Activated naive CD4-positive, alpha-beta T cell treated with anti-CD3 and anti-CD28 coated beads, Interleukin-2, amount 10 ng/mL, durations not matched to agents 7 days and 5 days (primary cell): ENCODE measurements around the gene DBH.

Source experiments
- CTCF ChIA-PET: fragments of 350-600 bp; sonication (Branson Sonifier 250); formaldehyde crosslinking; loops from one replicate; lab custom pipeline; 2021; ENCODE audit warnings: antibody characterized with exemption; lab: Charles Lee
- DNase-seq: peaks from one replicate; pipeline ENCODE4 v3.0.0-alpha.2; 2020
- H3K27ac Mint-ChIP-seq: one replicate; pipeline ENCODE4 v1.8.0; 2021; ENCODE audit warnings: mild to moderate bottlenecking, moderate library complexity, mixed read lengths
- H3K27me3 Mint-ChIP-seq: one replicate; pipeline ENCODE4 v1.8.0; 2021; ENCODE audit warnings: mild to moderate bottlenecking, mixed read lengths
- H3K36me3 Mint-ChIP-seq: one replicate; pipeline ENCODE4 v1.8.0; 2021; ENCODE audit warnings: mixed read lengths
- H3K4me1 Mint-ChIP-seq: one replicate; pipeline ENCODE4 v1.8.0; 2021; ENCODE audit warnings: mixed read lengths
- H3K4me3 Mint-ChIP-seq: one replicate; pipeline ENCODE4 v1.8.0; 2021; ENCODE audit warnings: mild to moderate bottlenecking, moderate library complexity, mixed read lengths
- H3K9me3 Mint-ChIP-seq: one replicate; pipeline ENCODE4 v1.8.0; 2021; ENCODE audit warnings: mixed read lengths

DBH gene

GRCh38 chr9:133650026-133650425 lies 13.9 kb downstream of the DBH start:
- H3K4me3 Mint-ChIP-seq, result no peak overlapping the region
- no peak for DNase-seq
- peaks cover 41% of the 10 kb centered on the region for H3K27me3 Mint-ChIP-seq
- no peaks in the 10 kb centered on the region for H3K4me1 Mint-ChIP-seq
- no peaks in the 10 kb centered on the region for H3K36me3 Mint-ChIP-seq
- H3K27ac Mint-ChIP-seq, result no peak overlapping the region
- CTCF ChIA-PET, result no interaction called here
- no peaks in the 10 kb centered on the region for H3K9me3 Mint-ChIP-seq

DNA sequence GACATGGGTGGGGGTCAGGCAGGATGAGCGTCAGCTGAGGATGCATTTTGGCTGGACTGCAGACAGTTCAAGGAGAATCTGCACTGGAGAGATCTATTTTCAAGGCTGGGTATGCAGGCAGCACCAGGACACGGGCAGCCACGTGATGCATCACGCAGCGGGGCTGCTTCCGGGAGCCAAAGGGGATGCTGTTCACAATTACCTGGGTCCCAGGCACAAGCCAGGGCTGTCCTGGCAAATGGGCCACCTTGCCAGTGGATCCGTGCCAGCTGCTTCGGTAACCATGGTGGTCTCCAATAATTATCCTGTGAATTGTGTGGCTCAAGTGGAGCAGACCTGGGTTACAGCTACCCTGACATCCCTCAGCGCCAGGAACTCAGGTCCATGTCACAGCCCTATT lies 17.5 kb downstream of the DBH start:
- CTCF ChIA-PET, result interaction anchor here (3.4 kb wide), 1 partner anchor 62 kb away, joined by 18 read pairs; no protein-coding TSS in a partner anchor
- Mint-ChIP-seq H3K27ac (no peak overlapping the region), H3K9me3 (no peaks in the 10 kb centered on the region), H3K27me3 (peaks cover 66% of the 10 kb centered on the region), H3K4me3 (no peak overlapping the region), H3K36me3 (no peaks in the 10 kb centered on the region), H3K4me1 (peaks cover 9% of the 10 kb centered on the region)
- no peak for DNase-seq

DNA sequence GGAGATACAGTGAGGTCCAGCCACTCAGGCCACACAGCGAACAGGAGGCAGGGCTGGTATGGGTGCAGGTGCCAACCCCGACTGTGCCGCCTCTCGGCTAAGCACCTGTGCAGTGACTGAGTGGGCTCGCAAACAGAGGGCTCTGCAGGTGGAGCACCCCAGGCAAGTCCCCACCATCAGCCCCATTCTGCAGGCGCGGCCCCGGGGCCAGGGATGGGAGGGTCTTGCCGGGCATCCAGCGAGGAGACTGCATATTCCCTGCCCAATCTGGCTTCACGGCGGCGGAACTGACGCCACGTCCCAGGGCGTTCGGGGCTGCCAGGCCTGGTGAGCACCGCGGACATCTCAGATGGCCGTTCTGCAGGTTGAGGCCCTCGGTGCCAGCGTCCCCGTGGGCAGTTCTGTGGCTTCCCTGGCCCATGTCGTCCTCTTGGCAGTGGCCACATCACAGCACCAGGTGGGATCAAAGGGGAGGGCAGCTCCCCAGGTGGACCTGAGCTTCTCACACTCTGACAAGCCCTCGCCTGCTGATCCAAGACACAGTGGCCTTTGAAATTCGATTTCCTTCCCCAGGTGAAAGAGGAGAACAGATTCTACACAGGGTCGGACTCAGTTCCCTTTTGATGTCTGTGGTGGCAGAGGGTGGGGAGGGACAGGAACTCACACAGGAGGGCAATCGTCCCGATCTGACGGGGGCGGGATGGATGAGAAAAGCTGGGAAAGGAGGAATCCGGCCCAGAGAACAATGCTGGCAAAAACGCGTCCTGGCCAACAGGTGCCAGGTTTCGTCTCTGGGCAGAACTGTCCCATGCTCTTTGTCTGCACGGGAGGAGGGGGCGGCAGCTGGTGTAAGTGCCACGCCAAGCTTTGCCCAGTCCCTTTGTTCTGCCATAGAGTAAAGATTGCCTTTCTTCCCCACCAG lies 18.8 kb downstream of the DBH start:
- no peak overlapping the region for H3K27ac Mint-ChIP-seq
- H3K4me1 Mint-ChIP-seq, result peaks cover 14% of the 10 kb centered on the region
- peaks cover 70% of the 10 kb centered on the region for H3K27me3 Mint-ChIP-seq
- CTCF ChIA-PET, result interaction anchor here (3.4 kb wide), 1 partner anchor 61 kb away, joined by 18 read pairs; no protein-coding TSS in a partner anchor
- no peak overlapping the region for H3K4me3 Mint-ChIP-seq
- H3K9me3 Mint-ChIP-seq, result no peaks in the 10 kb centered on the region
- no peaks in the 10 kb centered on the region for H3K36me3 Mint-ChIP-seq
- DNase-seq, result no peak

GRCh38 chr9:133655701-133656100 lies 19.5 kb downstream of the DBH start:
- DNase-seq, result no peak
- CTCF ChIA-PET, result interaction anchor here (1.0 to 3.4 kb wide), 4 partner anchors 47 to 72 kb away, joined by 3 to 18 read pairs (median 4); no protein-coding TSS in a partner anchor
- H3K27ac Mint-ChIP-seq, result no peak overlapping the region
- H3K4me1 Mint-ChIP-seq, result peaks cover 14% of the 10 kb centered on the region
- no peaks in the 10 kb centered on the region for H3K9me3 Mint-ChIP-seq
- H3K4me3 Mint-ChIP-seq, result no peak overlapping the region
- H3K36me3 Mint-ChIP-seq, result no peaks in the 10 kb centered on the region
- H3K27me3 Mint-ChIP-seq, result peaks cover 72% of the 10 kb centered on the region

GRCh38 chr9:133656211-133657119 lies 20.3 kb downstream of the DBH start:
- Mint-ChIP-seq H3K4me3 (no peak overlapping the region), H3K27me3 (peaks cover 72% of the 10 kb centered on the region), H3K36me3 (no peaks in the 10 kb centered on the region), H3K4me1 (peaks cover 14% of the 10 kb centered on the region), H3K27ac (no peak overlapping the region), H3K9me3 (no peaks in the 10 kb centered on the region)
- CTCF ChIA-PET, result interaction anchor here (1.0 to 3.4 kb wide), 5 partner anchors 23 to 71 kb away, joined by 3 to 18 read pairs (median 4); no protein-coding TSS in a partner anchor
- DNase-seq, result peak; percentile 66

- Mint-ChIP-seq H3K27me3 (peaks cover 76% of the 10 kb centered on the region), H3K36me3 (no peaks in the 10 kb centered on the region), H3K9me3 (no peaks in the 10 kb centered on the region), H3K4me1 (peaks cover 14% of the 10 kb centered on the region), H3K27ac (no peak overlapping the region), H3K4me3 (no peak overlapping the region)
- CTCF ChIA-PET, result interaction anchor here (1.1 to 3.4 kb wide), 3 partner anchors 22 to 68 kb away, joined by 3 to 18 read pairs (median 4); no protein-coding TSS in a partner anchor
- no peak for DNase-seq
These were observed 21.0 kb downstream of the DBH start for GRCh38 chr9:133657120-133657661.

- CTCF ChIA-PET, result no interaction called here
- Mint-ChIP-seq H3K4me3 (no peak overlapping the region), H3K4me1 (peaks cover 14% of the 10 kb centered on the region), H3K36me3 (no peaks in the 10 kb centered on the region), H3K9me3 (no peaks in the 10 kb centered on the region), H3K27ac (no peak overlapping the region), H3K27me3 (peaks cover 70% of the 10 kb centered on the region)
- DNase-seq, result no peak
These were observed 22.6 kb downstream of the DBH start for GRCh38 chr9:133658442-133659431.

- Mint-ChIP-seq H3K4me1 (peaks cover 14% of the 10 kb centered on the region), H3K4me3 (no peak overlapping the region), H3K27ac (no peak overlapping the region), H3K9me3 (no peaks in the 10 kb centered on the region), H3K27me3 (peaks cover 66% of the 10 kb centered on the region), H3K36me3 (no peaks in the 10 kb centered on the region)
- DNase-seq, result no peak
- CTCF ChIA-PET, result no interaction called here
These were observed 23.4 kb downstream of the DBH start for GRCh38 chr9:133659516-133659915.

DNA sequence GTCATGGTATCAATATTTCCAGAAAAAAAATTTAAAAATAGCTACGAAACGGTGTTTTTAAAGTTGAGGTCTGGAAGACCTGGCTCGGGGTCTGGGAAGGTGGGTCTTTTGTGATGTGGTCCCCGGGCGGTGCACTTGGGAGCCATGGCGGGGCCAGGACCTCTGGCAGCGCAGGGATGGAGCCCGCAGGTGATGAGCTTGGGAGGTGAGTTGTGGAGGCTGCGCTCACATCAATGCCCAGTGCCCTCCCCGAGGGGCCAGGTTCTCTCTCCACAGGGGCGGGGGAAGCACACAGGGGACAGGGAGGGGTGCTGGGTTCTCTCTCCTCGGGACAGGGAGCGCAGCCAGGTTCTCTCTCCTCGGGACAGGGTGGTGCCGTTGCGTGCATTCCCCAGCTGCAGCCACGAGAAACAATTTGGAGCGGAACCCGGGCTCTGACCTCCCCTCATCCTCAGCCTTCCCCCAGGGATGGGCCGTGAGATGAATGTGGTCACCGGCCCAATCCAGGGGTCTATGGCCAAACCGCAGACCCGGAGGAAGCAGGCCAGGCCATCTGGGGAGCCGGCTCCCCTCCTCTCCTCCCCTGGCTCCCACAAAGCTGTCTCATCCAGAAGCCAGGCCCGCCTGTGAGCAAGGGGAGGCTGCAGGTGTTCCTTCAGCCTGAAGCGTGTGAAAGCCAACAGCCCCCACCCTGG lies 25.8 kb downstream of the DBH start:
- peaks cover 42% of the 10 kb centered on the region for H3K27me3 Mint-ChIP-seq
- DNase-seq, result no peak
- H3K36me3 Mint-ChIP-seq, result no peaks in the 10 kb centered on the region
- no peak overlapping the region for H3K27ac Mint-ChIP-seq
- no peaks in the 10 kb centered on the region for H3K9me3 Mint-ChIP-seq
- CTCF ChIA-PET, result interaction anchor here (0.8 kb wide), 1 partner anchor 15 kb away, joined by 3 read pairs; no protein-coding TSS in a partner anchor
- peaks cover 10% of the 10 kb centered on the region for H3K4me1 Mint-ChIP-seq
- no peak overlapping the region for H3K4me3 Mint-ChIP-seq

DNA sequence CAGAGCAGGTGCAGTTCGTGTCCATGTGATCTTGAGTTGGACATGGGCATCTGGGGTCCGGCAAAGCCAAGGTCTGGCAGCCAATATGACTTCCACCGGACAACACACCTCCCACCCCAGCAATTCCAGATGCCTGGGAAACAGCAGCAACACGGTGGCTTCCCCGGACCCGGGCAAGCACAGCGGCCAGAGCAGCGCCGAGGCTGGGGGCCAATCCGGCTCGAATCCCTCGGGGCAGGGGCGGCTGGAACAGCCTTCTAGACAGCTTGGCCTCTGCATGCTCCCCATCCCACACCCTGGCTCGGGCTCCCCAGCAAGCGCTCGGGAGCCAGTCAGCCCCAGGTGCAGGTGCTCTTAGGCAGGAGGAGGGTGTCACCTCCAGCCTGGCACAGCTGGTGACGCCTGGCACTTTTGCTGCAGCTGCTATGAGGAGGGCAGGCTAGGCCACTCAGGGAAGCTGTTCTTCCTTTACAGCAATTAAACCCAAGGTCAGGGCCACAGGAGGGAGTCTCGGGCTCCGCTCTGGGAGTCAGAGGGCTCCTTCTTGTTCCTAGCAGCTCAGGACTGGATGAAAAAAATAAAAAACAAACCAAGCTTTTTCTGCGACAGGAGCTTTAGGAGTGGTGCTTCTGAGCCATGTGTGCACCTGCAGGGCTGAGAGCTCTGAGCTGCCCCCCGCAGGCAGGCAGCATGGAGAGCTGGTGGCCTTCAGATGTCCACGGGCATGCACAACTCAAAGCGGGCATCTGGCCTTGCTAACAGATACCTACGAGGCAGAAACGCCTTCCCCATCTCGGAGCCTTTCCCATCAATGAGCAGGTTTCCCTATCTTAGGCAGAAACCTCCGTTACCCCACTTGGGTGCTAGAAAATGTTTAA lies 28.2 kb downstream of the DBH start:
- CTCF ChIA-PET, result interaction anchor here (0.8 kb wide), 1 partner anchor 37 kb away, joined by 3 read pairs; no protein-coding TSS in a partner anchor
- peaks cover 2% of the 10 kb centered on the region for H3K4me1 Mint-ChIP-seq
- H3K36me3 Mint-ChIP-seq, result no peaks in the 10 kb centered on the region
- H3K9me3 Mint-ChIP-seq, result no peaks in the 10 kb centered on the region
- no peak overlapping the region for H3K4me3 Mint-ChIP-seq
- H3K27ac Mint-ChIP-seq, result no peak overlapping the region
- no peak for DNase-seq
- peaks cover 17% of the 10 kb centered on the region for H3K27me3 Mint-ChIP-seq

DNA sequence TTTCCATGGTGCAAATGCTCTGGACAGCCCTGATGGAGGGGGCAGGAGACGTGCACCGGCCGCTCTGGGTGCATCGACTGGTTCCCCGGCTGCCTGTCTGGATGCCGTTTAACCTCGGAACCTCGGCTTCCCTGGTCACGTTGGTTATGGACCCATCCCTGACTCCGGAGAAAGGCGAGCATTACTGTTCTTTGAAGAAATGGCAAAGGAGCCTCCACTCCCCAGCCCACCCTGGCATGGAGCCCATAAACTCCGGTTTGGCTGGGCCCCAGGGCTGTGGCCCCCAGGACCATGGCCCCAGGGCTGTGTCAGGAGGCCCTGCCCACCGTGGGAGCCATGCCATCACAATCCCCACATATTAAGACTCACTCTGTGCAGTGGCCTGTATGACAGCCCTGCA lies 28.9 kb downstream of the DBH start:
- no peaks in the 10 kb centered on the region for H3K4me1 Mint-ChIP-seq
- no peak overlapping the region for H3K27ac Mint-ChIP-seq
- no peak overlapping the region for H3K4me3 Mint-ChIP-seq
- no peaks in the 10 kb centered on the region for H3K36me3 Mint-ChIP-seq
- H3K27me3 Mint-ChIP-seq, result peaks cover 11% of the 10 kb centered on the region
- CTCF ChIA-PET, result no interaction called here
- no peaks in the 10 kb centered on the region for H3K9me3 Mint-ChIP-seq
- DNase-seq, result no peak

DNA sequence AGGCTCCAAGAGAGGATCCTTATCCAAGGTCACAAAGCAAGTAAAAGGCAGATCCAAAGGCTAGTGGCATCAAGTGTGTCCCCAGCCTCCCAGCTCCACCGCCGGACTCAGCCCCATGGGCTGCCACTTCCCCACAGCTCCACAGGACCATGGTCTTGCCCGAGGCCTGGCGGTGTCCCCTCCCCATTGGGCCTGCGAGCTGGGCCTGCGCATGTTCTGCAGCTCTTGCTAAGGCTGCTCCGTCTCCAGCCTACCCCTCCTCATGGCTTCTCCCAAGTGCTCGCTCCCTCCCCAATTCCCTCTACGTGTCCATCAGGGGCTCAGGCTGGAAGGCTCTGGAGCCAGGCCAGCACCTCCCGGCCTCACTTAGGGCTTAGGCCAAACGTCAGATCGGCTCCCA lies 29.4 kb downstream of the DBH start:
- peaks cover 6% of the 10 kb centered on the region for H3K27me3 Mint-ChIP-seq

More for the DNA sequence above, 29.4 kb downstream of the DBH start:
- DNase-seq, result no peak
- Mint-ChIP-seq H3K9me3 (no peaks in the 10 kb centered on the region), H3K27ac (no peak overlapping the region), H3K36me3 (no peaks in the 10 kb centered on the region), H3K4me1 (no peaks in the 10 kb centered on the region), H3K4me3 (no peak overlapping the region)
- CTCF ChIA-PET, result no interaction called here
